Liver (tissue), 9 donors: ENCODE measurements around the gene KRTAP10-6. TPM values are rescaled to one million over a fixed set of nuclear protein-coding genes. Genes with fewer than 3 reads are reported as not detected.
A peak's percentile ranks its signal among the peaks of the same experiment; 100 is the strongest.
"Not testable (repeated sequence)": the region's sequence is repeated elsewhere in the genome, so short reads cannot be mapped to it uniquely, and the experiment has no call there.

Experiments used
- DNase-seq: peaks from one replicate; pipeline ENCODE4 v3.0.0-alpha.2; 2017; ENCODE audit warnings: low spot score
- H3K27ac ChIP-seq, 2 donors: one replicate each; pipeline ENCODE4 v1.7.0; 2013; ENCODE audit warnings: inconsistent platforms in 2 of 2, low read length in 2 of 2, control low read depth in 1 of 2, low read depth in 1 of 2, mild to moderate bottlenecking in 1 of 2
- H3K27me3 ChIP-seq, 4 donors: one replicate each; pipeline versions ENCODE4 v1.6.1 to v1.7.0; 2013; ENCODE audit warnings: low read length in 3 of 4, inconsistent platforms in 1 of 4, mild to moderate bottlenecking in 1 of 4, moderate library complexity in 1 of 4; ENCODE audit not compliant: control insufficient read depth in 4 of 4, insufficient read depth in 4 of 4
- H3K36me3 ChIP-seq, 4 donors: one replicate each; pipeline versions ENCODE4 v1.6.1 to v1.7.0; 2013; ENCODE audit warnings: low read length in 3 of 4, mild to moderate bottlenecking in 3 of 4, low read depth in 1 of 4, moderate library complexity in 1 of 4; ENCODE audit not compliant: control insufficient read depth in 4 of 4, insufficient read depth in 3 of 4
- H3K4me1 ChIP-seq, 4 donors: one replicate each; pipeline versions ENCODE4 v1.6.1 to v1.7.0; 2013; ENCODE audit warnings: low read length in 3 of 4, mild to moderate bottlenecking in 3 of 4, moderate library complexity in 1 of 4; ENCODE audit not compliant: control insufficient read depth in 4 of 4, insufficient read depth in 4 of 4
- H3K4me3 ChIP-seq, 3 donors: one replicate each; pipeline versions ENCODE4 v1.6.1 to v1.7.0; 2013; ENCODE audit warnings: low read length in 3 of 3, control low read depth in 1 of 3, low read depth in 1 of 3, mild to moderate bottlenecking in 1 of 3
- H3K9ac ChIP-seq, 2 donors: one replicate each; pipeline ENCODE4 v1.7.0; 2013; ENCODE audit warnings: low read length in 2 of 2, mild to moderate bottlenecking in 2 of 2, moderate library complexity in 2 of 2, control low read depth in 1 of 2, low read depth in 1 of 2
- H3K9me3 ChIP-seq, 4 donors: one replicate each; pipeline versions ENCODE4 v1.6.1 to v1.7.0; 2013; ENCODE audit warnings: low read length in 3 of 4; ENCODE audit not compliant: control insufficient read depth in 4 of 4
- ATF3 ChIP-seq: IDR thresholded peaks from 2 replicates; pipeline ENCODE4 v1.6.1; 2016; ENCODE audit warnings: antibody characterized with exemption
- EGR1 ChIP-seq, 2 donors: IDR thresholded peaks; 2 replicates each; pipeline ENCODE4 v1.6.1; 2016 to 2018; ENCODE audit warnings: antibody characterized with exemption in 2 of 2, low read depth in 2 of 2
- FOXA1 ChIP-seq: IDR thresholded peaks from 2 replicates; pipeline ENCODE4 v1.6.1; 2016; ENCODE audit warnings: antibody characterized with exemption
- FOXA2 ChIP-seq: IDR thresholded peaks from 2 replicates; pipeline ENCODE4 v1.6.1; 2016; ENCODE audit warnings: antibody characterized with exemption
- HNF4A ChIP-seq, 2 donors: conservative IDR thresholded peaks; 2 replicates each; pipeline ENCODE4 v1.6.1; 2016; ENCODE audit warnings: antibody characterized with exemption in 2 of 2, mild to moderate bottlenecking in 2 of 2
- HNF4G ChIP-seq: IDR thresholded peaks from 2 replicates; pipeline ENCODE4 v1.6.1; 2016; ENCODE audit warnings: antibody characterized with exemption
- JUND ChIP-seq, 2 donors: IDR thresholded peaks; 2 replicates each; pipeline ENCODE4 v1.6.1; 2016; ENCODE audit warnings: antibody characterized with exemption in 2 of 2
- NR2F2 ChIP-seq: IDR thresholded peaks from 2 replicates; pipeline ENCODE4 v1.6.1; 2016; ENCODE audit warnings: antibody characterized with exemption
- RAD21 ChIP-seq, 2 donors: IDR thresholded peaks; 2 replicates each; pipeline ENCODE4 v1.6.1; 2016; ENCODE audit warnings: antibody characterized with exemption in 2 of 2, mild to moderate bottlenecking in 2 of 2
- RXRA ChIP-seq, 2 donors: IDR thresholded peaks; 2 replicates each; pipeline ENCODE4 v1.6.1; 2017 to 2018; ENCODE audit warnings: antibody characterized with exemption in 2 of 2, mild to moderate bottlenecking in 1 of 2
- SP1 ChIP-seq: IDR thresholded peaks from 2 replicates; pipeline ENCODE4 v1.6.1; 2018; ENCODE audit warnings: antibody characterized with exemption, mild to moderate bottlenecking
- TAF1 ChIP-seq: conservative IDR thresholded peaks from 2 replicates; pipeline ENCODE4 v1.6.1; 2016; ENCODE audit warnings: antibody characterized with exemption, mild to moderate bottlenecking
- YY1 ChIP-seq: IDR thresholded peaks from 2 replicates; pipeline ENCODE4 v1.6.1; 2016; ENCODE audit warnings: antibody characterized with exemption, mild to moderate bottlenecking
- ZBTB33 ChIP-seq: IDR thresholded peaks from 2 replicates; pipeline ENCODE4 v1.6.1; 2016; ENCODE audit warnings: antibody characterized with exemption
- WGBS: extraction: QIAGEN DNeasy Blood & Tissue Kit; methylation state at CpG from one replicate; pipeline ENCODE4 v1.1.7; 2013; 5-methylcytosine and 5-hydroxymethylcytosine counted together
- polyA plus RNA-seq, 2 donors: library from polyadenylated mRNA; stranded (reverse) in 1 of 2; unstranded in 1 of 2; fragments of 200-250 nt in 1 of 2; fragments of >200 nt in 1 of 2; fragmentation: Nextera tagmentation in 1 of 2; extraction: Ambion mirVana in 1 of 2; gene quantifications; one replicate each; pipeline versions ENCODE4 v1.2.1 to v1.2.3, GENCODE V29; 2013 to 2015
- total RNA-seq, 2 donors: library from RNA; depleted of rRNA; stranded (reverse); fragments of >200 nt; gene quantifications; one replicate each; pipeline ENCODE4 v1.2.3, GENCODE V29; 2014
- donor health status: healthy.
- donor health status: healthy.
- donor health status: healthy.
- donor health status: healthy.
- donor health status: healthy.

Gene KRTAP10-6
- total and polyA plus RNA-seq, 4 donors: not detected

- Histone ChIP-seq H3K27ac (no peak overlapping the region), H3K9ac (no peak overlapping the region), H3K9me3 (peaks cover 0 to 7% (median 1%) of the 10 kb centered on the region in 4 donors), H3K4me3 (no peak overlapping the region), H3K27me3 (no peaks in the 10 kb centered on the region), H3K36me3 (no peaks in the 10 kb centered on the region), H3K4me1 (peaks cover 0 to 7% (median 3%) of the 10 kb centered on the region in 4 donors)
- TF ChIP-seq SP1 (peak; percentile 25), RXRA (IDR thresholded peaks at IDR 0.05) (peak; percentile 29 to 55), HNF4A (conservative IDR thresholded peaks at IDR 0.05) (peak in 1 of 2 donors; percentile 63), RAD21 (IDR thresholded peaks at IDR 0.05) (no peak)
- peak; percentile 35 for DNase-seq
- 24% methylated on average over 21 of the region's 21 CpGs for WGBS
These were observed 17.6 kb downstream of the KRTAP10-6 start for GRCh38 chr21:44574457-44575306.

- not testable (repeated sequence) for H3K9me3 ChIP-seq, DNase-seq, H3K27ac ChIP-seq, H3K4me3 ChIP-seq, H3K36me3 ChIP-seq, H3K27me3 ChIP-seq, H3K4me1 ChIP-seq, H3K9ac ChIP-seq
- 61% methylated on average over 22 of the region's 25 CpGs for WGBS
These were observed 18.5 kb downstream of the KRTAP10-6 start, which contains the start of gene KRTAP10-4 for GRCh38 chr21:44573630-44574456. Gene KRTAP10-4 (plus strand): TSS chr21:44573729. CDS start chr21:44573759, 30 bp downstream.

GRCh38 chr21:44572959-44573583 is 19.2 kb downstream of the KRTAP10-6 start:
- Histone ChIP-seq H3K9ac (no peak overlapping the region), H3K9me3 (peaks cover 0 to 7% (median 1%) of the 10 kb centered on the region in 4 donors), H3K4me1 (peaks cover 0 to 7% (median 3%) of the 10 kb centered on the region in 4 donors), H3K36me3 (no peaks in the 10 kb centered on the region), H3K4me3 (no peak overlapping the region), H3K27me3 (no peaks in the 10 kb centered on the region), H3K27ac (no peak overlapping the region)
- TF ChIP-seq JUND (IDR thresholded peaks at IDR 0.05): no peak
- no peak for TF ChIP-seq YY1
- TF ChIP-seq EGR1 (IDR thresholded peaks at IDR 0.05; ENCODE audit: low read depth in 2 of 2): no peak
- peak; percentile 10 for DNase-seq
- 91% methylated on average over 15 of the region's 15 CpGs for WGBS

- Histone ChIP-seq H3K36me3 (no peaks in the 10 kb centered on the region), H3K4me1 (peaks cover 0 to 7% (median 3%) of the 10 kb centered on the region in 4 donors), H3K4me3 (no peak overlapping the region), H3K9ac (no peak overlapping the region), H3K27me3 (no peaks in the 10 kb centered on the region), H3K27ac (no peak overlapping the region), H3K9me3 (peaks cover 0 to 4% (median 1%) of the 10 kb centered on the region in 4 donors)
- peak; percentile 26 for DNase-seq
- 95% methylated on average over 40 of the region's 40 CpGs for WGBS
- no peak for TF ChIP-seq ZBTB33
- no peak for TF ChIP-seq NR2F2
- no peak for TF ChIP-seq SP1
- TF ChIP-seq EGR1 (IDR thresholded peaks at IDR 0.05; ENCODE audit: low read depth in 2 of 2): no peak
- TF ChIP-seq TAF1: no peak
- TF ChIP-seq RXRA (IDR thresholded peaks at IDR 0.05): no peak
- no peak for TF ChIP-seq FOXA1
- no peak for TF ChIP-seq FOXA2
- no peak for TF ChIP-seq RAD21 (IDR thresholded peaks at IDR 0.05)
- TF ChIP-seq ATF3: no peak
- no peak for TF ChIP-seq HNF4G
These were observed 20.2 kb downstream of the KRTAP10-6 start for GRCh38 chr21:44571844-44572782.
